Lung (tissue), 16 donors: Measurements from ENCODE around the gene MKRN2OS. TPM values are rescaled to one million over a fixed set of nuclear protein-coding genes. Genes with fewer than 3 reads are reported as not detected.

Experiments used
- ATAC-seq: fragments of 200-7000 bp; cut with Tn5 transposase; one replicate; pipeline ENCODE4 v1.9.1; 2020; ENCODE audit warnings: moderate number of reproducible peaks; ENCODE audit not compliant: insufficient read depth, low FRiP score
- DNase-seq, 3 donors: peaks; one replicate each; pipeline ENCODE4 v3.0.0-alpha.2; 2013 to 2017
- H3K27ac ChIP-seq, 2 donors: one replicate each; pipeline ENCODE4 v1.5.1; 2013; ENCODE audit warnings: mild to moderate bottlenecking in 2 of 2, moderate library complexity in 2 of 2, control low read depth in 1 of 2, inconsistent platforms in 1 of 2, low read depth in 1 of 2, low read length in 1 of 2
- H3K27me3 ChIP-seq, 3 donors: one replicate each; pipeline ENCODE4 v1.5.1; 2013; ENCODE audit warnings: low read length in 2 of 3; ENCODE audit not compliant: control insufficient read depth in 3 of 3, insufficient read depth in 3 of 3
- H3K36me3 ChIP-seq, 4 donors: one replicate each; pipeline ENCODE4 v1.5.1; 2013; ENCODE audit warnings: low read length in 4 of 4, mild to moderate bottlenecking in 1 of 4, moderate library complexity in 1 of 4; ENCODE audit not compliant: control insufficient read depth in 4 of 4, insufficient read depth in 4 of 4
- H3K4me1 ChIP-seq, 5 donors: one replicate each; pipeline ENCODE4 v1.5.1; 2013; ENCODE audit warnings: low read length in 5 of 5, mild to moderate bottlenecking in 2 of 5, moderate library complexity in 1 of 5; ENCODE audit not compliant: control insufficient read depth in 5 of 5, insufficient read depth in 5 of 5
- H3K4me3 ChIP-seq: one replicate; pipeline ENCODE4 v1.5.1; 2013; ENCODE audit warnings: mild to moderate bottlenecking, control low read depth, moderate library complexity
- H3K9ac ChIP-seq, 2 donors: one replicate each; pipeline ENCODE4 v1.5.1; 2013; ENCODE audit warnings: low read length in 2 of 2, control low read depth in 1 of 2; ENCODE audit not compliant: insufficient read depth in 1 of 2
- H3K9me3 ChIP-seq, 4 donors: one replicate each; pipeline ENCODE4 v1.5.1; 2013; ENCODE audit warnings: low read length in 3 of 4, mild to moderate bottlenecking in 1 of 4, moderate library complexity in 1 of 4; ENCODE audit not compliant: control insufficient read depth in 4 of 4, insufficient read depth in 3 of 4
- WGBS, 2 donors: extraction: QIAGEN DNeasy Blood & Tissue Kit; methylation state at CpG; one replicate each; pipeline ENCODE4 v1.1.7; 2013; 5-methylcytosine and 5-hydroxymethylcytosine counted together
- long read RNA-seq, 5 donors: transcript quantifications; one replicate each; lab custom pipeline, GENCODE V29; 2026
- polyA plus RNA-seq, 2 donors: library from polyadenylated mRNA; stranded (reverse); fragments of 200-250 nt; gene quantifications; one replicate each; pipeline ENCODE4 v1.2.1, GENCODE V29; 2013
- total RNA-seq, 2 donors: library from RNA; depleted of rRNA in 1 of 2; stranded (reverse); fragments of >200 nt in 1 of 2; gene quantifications; one replicate each; pipeline ENCODE4 v1.2.1, GENCODE V29; 2014 to 2021
- TF ChIP-seq, protein P1 (sequence below): IDR thresholded peaks from 2 replicates; pipeline ENCODE4 v1.5.1; 2012; ENCODE audit warnings: mild to moderate bottlenecking; ENCODE audit errors: control extremely low read depth, extremely low read depth
- donor health status: control.
- donor health status: control.
- donor health status: Bipolar disorder and iron deficiency.
- donor health status: healthy.
- donor health status: DM: yes; HTN: yes; CAD: no.

The MKRN2OS gene, protein sequence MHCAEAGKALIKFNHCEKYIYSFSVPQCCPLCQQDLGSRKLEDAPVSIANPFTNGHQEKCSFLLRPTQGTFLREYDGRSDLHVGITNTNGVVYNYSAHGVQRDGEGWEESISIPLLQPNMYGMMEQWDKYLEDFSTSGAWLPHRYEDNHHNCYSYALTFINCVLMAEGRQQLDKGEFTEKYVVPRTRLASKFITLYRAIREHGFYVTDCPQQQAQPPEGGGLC
- total RNA-seq (1 to 10 TPM in 1 of 2 donors, not detected in 1; 1.1 TPM), polyA plus RNA-seq (1 to 10 TPM in 1 of 2 donors, under 1 TPM in 1; 0.62 to 1.3 TPM)
- long read RNA-seq, donor 1, partial matches to known transcripts, result 0 of 10 reads
- long read RNA-seq, donor 1, other reads (novel, unspliced or antisense), result 10 of 10 reads
- long read RNA-seq, donor 2, partial matches to known transcripts, result 8 of 8 reads
- long read RNA-seq, donor 2, other reads (novel, unspliced or antisense), result 0 of 8 reads
- long read RNA-seq, donor 3, result 0 reads
- long read RNA-seq, donor 4, result 0 reads
- long read RNA-seq, donor 5, result 0 reads

DNA sequence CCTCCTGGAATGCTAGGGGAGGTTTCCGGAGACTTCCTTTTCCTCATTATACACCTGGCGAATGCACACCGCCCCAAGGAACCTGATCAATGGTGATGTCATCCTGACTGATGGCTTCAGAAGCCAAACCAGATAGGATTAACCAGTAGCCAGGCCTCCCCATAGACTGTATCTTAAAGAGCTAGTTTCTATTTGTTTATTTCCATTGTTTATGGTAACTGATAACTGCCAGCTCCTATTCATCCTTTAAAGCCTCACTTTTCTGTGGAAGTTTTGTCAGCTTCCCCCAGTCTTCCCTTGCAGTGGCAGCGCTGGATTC, at the start of gene MKRN2OS:
Gene MKRN2OS, minus strand, starts transcription at position 27 of the 319 bp plus-strand sequence. CDS start 35 bp downstream, outside the sequence.
- no peak within 1 kb of the TSS for H3K4me3 ChIP-seq
- no peak within 1 kb of the TSS for H3K27ac ChIP-seq
- peaks cover 0 to 3% (median 0%) of the 10 kb centered on the region in 4 donors for H3K36me3 ChIP-seq
- 53 to 75% methylated on average over 4 of the region's 4 CpGs for WGBS, 2 donors
- H3K27me3 ChIP-seq, result no peaks in the 10 kb centered on the region
- H3K9me3 ChIP-seq, result no peaks in the 10 kb centered on the region
- TF ChIP-seq, protein P1, sequence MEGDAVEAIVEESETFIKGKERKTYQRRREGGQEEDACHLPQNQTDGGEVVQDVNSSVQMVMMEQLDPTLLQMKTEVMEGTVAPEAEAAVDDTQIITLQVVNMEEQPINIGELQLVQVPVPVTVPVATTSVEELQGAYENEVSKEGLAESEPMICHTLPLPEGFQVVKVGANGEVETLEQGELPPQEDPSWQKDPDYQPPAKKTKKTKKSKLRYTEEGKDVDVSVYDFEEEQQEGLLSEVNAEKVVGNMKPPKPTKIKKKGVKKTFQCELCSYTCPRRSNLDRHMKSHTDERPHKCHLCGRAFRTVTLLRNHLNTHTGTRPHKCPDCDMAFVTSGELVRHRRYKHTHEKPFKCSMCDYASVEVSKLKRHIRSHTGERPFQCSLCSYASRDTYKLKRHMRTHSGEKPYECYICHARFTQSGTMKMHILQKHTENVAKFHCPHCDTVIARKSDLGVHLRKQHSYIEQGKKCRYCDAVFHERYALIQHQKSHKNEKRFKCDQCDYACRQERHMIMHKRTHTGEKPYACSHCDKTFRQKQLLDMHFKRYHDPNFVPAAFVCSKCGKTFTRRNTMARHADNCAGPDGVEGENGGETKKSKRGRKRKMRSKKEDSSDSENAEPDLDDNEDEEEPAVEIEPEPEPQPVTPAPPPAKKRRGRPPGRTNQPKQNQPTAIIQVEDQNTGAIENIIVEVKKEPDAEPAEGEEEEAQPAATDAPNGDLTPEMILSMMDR, result no peak
- H3K9ac ChIP-seq, result no peak within 1 kb of the TSS
- no peaks in the 10 kb centered on the region for H3K4me1 ChIP-seq
- no peak for ATAC-seq
- DNase-seq, result no peak

- H3K36me3 ChIP-seq, result peaks cover 30 to 44% (median 40%) of the 10 kb centered on the region in 4 donors
- WGBS, 2 donors, result 92 to 94% methylated on average over 3 of the region's 3 CpGs
- TF ChIP-seq, protein P1, result no peak
These were observed 48.2 kb upstream of the MKRN2OS start for GRCh38 chr3:12593473-12593872.

GRCh38 chr3:12591997-12592715, 46.9 kb upstream of the MKRN2OS start:
- WGBS, 2 donors, result 94 to 96% methylated on average over 4 of the region's 4 CpGs
- H3K4me3 ChIP-seq, result no peak overlapping the region
- H3K36me3 ChIP-seq, result peaks cover 34 to 47% (median 37%) of the 10 kb centered on the region in 4 donors
- H3K9ac ChIP-seq, result no peak overlapping the region
- H3K27me3 ChIP-seq, result no peaks in the 10 kb centered on the region
- TF ChIP-seq, protein P1, result no peak
- ATAC-seq (no peak), DNase-seq (no peak)
- H3K4me1 ChIP-seq, result peaks cover 0 to 3% (median 0%) of the 10 kb centered on the region in 5 donors
- no peaks in the 10 kb centered on the region for H3K9me3 ChIP-seq
- peak overlapping the region in 1 of 2 donors; percentile 70 for H3K27ac ChIP-seq

More at GRCh38 chr3:12593473-12593872, 48.2 kb upstream of the MKRN2OS start:
- Histone ChIP-seq H3K9ac (no peak overlapping the region), H3K27me3 (no peaks in the 10 kb centered on the region), H3K9me3 (no peaks in the 10 kb centered on the region), H3K4me3 (no peak overlapping the region), H3K27ac (peak overlapping the region in 1 of 2 donors; percentile 55), H3K4me1 (peaks cover 0 to 2% (median 0%) of the 10 kb centered on the region in 5 donors)
- no peak for ATAC-seq
- DNase-seq, result no peak
